ENCODE data around the gene MAN1A1. TPM values are rescaled to one million over a fixed set of nuclear protein-coding genes. Genes with fewer than 3 reads are reported as not detected.

The MAN1A1 gene
- total RNA-seq, 1 experiment from 2014 or later: 14.2 TPM

DNA sequence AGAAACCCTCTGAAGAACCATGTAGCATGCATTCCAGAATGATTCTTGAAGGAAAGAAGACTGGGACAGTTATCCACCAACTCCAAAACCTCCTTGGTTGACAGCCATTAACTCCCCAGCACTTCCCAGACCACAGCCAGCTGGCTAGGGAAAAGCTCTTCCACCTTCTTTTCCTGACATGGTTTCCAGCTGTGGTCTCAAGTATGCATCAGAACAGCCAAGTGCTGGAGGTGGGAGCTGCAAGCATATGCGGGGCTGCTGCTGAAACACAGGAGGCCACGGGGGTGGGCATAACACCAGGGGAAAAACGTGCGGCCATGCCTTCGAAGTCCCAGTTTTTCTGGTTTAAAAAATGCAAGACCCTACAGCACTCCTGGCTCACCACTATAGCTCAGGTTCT lies 163.1 kb downstream of the MAN1A1 start:
- no peak overlapping the region for H3K4me3 ChIP-seq
- DNase-seq: no peak

DNA sequence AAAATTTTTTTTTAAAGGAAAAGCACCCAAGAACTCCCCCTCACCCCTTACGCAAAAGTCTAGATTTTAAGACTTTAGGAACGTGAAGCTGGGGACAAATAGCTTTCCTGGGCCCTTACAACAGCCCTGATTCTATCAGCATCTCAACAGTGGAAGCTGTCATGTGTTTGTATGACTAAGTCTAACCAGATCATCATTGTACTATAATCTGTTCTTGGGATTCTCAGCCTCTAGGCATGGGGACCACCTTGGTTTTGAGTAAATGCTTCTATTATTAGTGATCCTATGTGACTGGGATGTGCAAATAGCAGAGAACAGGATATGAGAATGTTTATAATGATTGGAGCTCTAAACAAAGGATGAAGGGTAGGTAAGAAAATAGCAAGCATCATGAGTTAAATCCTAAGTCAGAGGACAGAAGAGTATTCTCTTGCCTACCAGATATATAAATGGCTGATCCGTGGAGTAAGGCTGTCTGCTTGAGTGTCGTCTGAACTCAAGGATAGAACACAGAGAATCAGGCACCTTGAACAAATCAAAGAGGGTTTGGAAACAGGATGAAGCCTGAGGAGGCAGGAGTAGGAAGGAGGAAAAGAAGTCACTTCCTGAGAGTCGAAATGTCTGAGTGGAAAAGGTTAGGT lies 165.4 kb downstream of the MAN1A1 start:
- no peak for DNase-seq
- no peaks in the 10 kb centered on the region for H3K36me3 ChIP-seq
- no peak overlapping the region for H3K4me3 ChIP-seq
- no peaks in the 10 kb centered on the region for H3K9me3 ChIP-seq
- no peaks in the 10 kb centered on the region for H3K27me3 ChIP-seq

More for the DNA sequence above, 163.1 kb downstream of the MAN1A1 start:
- no peaks in the 10 kb centered on the region for H3K27me3 ChIP-seq
- no peaks in the 10 kb centered on the region for H3K9me3 ChIP-seq
- no peaks in the 10 kb centered on the region for H3K36me3 ChIP-seq

DNA sequence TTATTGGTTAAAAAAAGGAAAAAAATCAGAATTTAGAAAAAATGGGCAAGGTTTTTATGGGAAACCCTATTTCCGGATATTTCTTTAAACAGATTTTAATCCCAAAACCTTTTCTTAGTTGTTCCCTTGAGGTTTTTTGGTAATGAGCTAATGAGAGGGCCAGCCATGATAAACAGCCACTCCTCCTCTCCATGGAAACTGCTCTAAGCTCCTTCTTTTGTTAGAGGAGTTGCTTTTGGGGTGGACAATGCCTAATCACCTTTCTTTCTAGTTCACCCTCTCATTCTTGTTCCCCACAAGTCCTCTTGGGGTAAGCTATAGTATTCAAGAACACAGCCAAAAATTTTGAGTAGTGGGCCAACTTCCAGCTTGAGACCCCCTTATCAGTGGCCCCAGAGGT lies 166.1 kb downstream of the MAN1A1 start:
- Histone ChIP-seq H3K36me3 (no peaks in the 10 kb centered on the region), H3K27me3 (no peaks in the 10 kb centered on the region), H3K9me3 (no peaks in the 10 kb centered on the region), H3K4me3 (no peak overlapping the region)
- no peak for DNase-seq

DNA sequence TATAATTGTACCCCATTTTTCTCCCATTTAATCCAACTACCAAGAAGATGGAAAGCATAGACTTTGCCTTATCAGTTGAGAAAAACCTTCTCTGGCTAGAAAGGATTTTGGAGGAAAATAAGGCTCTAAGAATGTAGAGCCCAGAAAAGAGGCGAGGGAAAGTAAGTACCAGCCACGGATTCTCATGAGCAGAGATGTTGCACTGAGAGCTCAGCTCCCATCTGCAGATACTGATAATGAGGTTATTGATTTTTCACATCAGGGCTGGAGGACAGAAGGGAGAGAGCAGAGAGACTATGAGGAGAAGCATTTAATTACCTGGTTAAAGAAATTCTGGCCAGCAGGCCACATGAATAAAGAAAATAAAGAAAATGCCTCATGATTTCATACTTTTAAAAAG lies 166.7 kb downstream of the MAN1A1 start:
- Histone ChIP-seq H3K4me3 (no peak overlapping the region), H3K36me3 (no peaks in the 10 kb centered on the region), H3K9me3 (no peaks in the 10 kb centered on the region), H3K27me3 (no peaks in the 10 kb centered on the region)
- no peak for DNase-seq

DNA sequence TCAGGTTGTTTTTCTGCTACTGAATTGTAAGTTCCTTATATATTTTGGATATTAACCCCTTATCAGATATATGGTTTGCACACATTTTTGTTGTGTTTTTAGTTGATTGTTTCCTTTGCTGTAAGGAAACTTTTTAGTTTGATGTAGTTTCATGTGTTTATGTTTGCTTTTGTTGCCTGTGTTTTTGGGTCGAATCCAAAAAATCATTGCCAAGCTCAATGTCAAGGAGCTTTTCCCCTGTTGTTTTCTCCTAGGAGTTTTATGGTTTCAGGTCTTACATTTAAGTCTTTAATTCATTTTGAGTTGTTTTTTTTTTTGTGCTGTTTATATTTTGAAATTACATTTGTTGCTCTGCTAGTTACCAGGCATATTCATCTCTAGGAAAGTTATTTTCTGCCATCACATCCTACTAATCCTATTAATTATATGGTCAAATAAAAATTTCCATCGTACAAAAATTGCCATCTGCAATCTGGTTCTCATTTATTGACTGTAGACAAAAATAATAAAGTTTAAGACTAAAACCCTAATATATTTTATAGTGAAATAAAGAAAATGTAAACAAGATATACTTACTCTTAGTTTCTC lies 167.3 kb downstream of the MAN1A1 start:
- Histone ChIP-seq H3K27me3 (no peaks in the 10 kb centered on the region), H3K36me3 (no peaks in the 10 kb centered on the region), H3K4me3 (no peak overlapping the region), H3K9me3 (no peaks in the 10 kb centered on the region)
- DNase-seq: no peak

DNA sequence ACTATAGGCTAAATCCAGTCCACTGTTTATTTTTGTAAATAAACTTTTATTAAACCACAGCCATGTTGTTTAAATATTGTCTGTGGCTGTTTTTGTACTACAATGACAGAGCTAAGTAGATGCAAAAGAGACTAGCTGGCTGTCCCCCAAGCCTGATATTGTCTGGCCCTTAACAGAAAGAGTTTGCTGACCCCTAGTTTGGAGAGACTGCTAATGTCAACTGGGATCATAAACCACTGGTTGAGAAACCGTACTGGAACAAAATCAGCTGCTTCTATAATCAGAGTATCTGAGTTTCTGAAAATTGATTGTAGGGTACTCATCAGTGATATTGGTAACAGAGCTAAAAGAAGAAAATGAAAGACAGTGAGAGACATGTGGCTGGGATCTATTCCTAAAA lies 168.5 kb downstream of the MAN1A1 start:
- H3K36me3 ChIP-seq: no peaks in the 10 kb centered on the region
- DNase-seq: no peak
- no peaks in the 10 kb centered on the region for H3K27me3 ChIP-seq
- no peaks in the 10 kb centered on the region for H3K9me3 ChIP-seq
- H3K4me3 ChIP-seq: no peak overlapping the region

DNA sequence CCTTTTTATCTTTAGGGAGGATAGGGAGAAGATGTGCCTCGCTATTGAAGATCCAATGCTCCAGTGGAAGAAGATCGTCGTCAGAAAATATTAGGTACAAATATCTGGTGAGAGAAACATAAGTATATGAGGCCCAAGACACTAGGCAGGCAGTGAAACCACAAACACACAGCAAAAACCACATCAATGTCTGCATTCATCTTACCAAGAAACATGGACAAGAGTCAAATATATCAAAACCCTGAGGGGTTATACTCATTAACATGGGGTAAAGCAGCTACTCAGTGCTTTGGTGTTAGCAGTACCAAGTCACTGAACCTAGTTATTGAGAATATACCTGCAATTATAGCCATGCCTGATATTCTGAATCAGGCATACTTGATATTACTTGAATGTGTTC lies 169.7 kb downstream of the MAN1A1 start:
- no peak for DNase-seq

DNA sequence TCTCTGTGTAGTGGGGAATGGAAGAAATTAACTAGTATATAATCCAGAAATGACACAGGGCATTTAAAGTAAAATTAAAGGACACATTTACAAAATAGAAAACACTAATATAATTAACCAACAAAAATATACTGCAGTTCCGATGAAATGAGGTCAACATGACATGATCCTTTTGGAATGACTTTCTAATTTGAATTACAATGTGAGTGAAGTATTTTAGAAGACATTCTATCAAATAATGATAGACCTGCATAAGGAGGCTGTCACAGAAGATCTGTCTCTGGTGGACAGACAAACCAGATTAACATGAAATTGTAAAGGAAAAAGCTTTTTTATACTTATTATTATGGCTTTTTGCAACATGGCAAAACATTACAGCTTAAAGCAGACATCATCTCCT lies 170.5 kb downstream of the MAN1A1 start:
- DNase-seq: no peak
- H3K27me3 ChIP-seq: no peaks in the 10 kb centered on the region
- H3K9me3 ChIP-seq: no peaks in the 10 kb centered on the region
- H3K36me3 ChIP-seq: no peaks in the 10 kb centered on the region
- H3K4me3 ChIP-seq: no peak overlapping the region

More for the DNA sequence above, 169.7 kb downstream of the MAN1A1 start:
- H3K9me3 ChIP-seq: no peaks in the 10 kb centered on the region
- no peaks in the 10 kb centered on the region for H3K27me3 ChIP-seq
- no peaks in the 10 kb centered on the region for H3K36me3 ChIP-seq
- no peak overlapping the region for H3K4me3 ChIP-seq

DNA sequence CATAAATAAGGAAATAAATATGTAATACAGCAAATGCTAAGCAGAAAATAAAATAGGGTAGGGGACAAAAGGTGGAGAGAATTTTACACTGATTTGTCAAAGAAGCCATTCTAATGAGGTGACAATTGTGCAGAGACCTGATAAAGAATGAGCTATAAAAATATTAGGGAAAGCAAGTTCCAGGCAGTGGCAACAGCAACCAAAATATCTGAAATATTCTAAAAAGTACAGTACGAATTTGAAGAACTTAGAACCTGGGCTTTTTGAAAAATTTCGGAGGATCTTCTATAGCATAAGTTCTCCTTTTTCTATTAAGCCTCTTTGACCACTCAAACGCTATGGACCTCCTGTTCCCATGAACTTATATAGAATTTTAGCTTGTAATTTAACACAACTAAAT lies 173.1 kb downstream of the MAN1A1 start:
- Histone ChIP-seq H3K27me3 (no peaks in the 10 kb centered on the region), H3K36me3 (no peaks in the 10 kb centered on the region), H3K4me3 (no peak overlapping the region), H3K9me3 (no peaks in the 10 kb centered on the region)
- DNase-seq: no peak

DNA sequence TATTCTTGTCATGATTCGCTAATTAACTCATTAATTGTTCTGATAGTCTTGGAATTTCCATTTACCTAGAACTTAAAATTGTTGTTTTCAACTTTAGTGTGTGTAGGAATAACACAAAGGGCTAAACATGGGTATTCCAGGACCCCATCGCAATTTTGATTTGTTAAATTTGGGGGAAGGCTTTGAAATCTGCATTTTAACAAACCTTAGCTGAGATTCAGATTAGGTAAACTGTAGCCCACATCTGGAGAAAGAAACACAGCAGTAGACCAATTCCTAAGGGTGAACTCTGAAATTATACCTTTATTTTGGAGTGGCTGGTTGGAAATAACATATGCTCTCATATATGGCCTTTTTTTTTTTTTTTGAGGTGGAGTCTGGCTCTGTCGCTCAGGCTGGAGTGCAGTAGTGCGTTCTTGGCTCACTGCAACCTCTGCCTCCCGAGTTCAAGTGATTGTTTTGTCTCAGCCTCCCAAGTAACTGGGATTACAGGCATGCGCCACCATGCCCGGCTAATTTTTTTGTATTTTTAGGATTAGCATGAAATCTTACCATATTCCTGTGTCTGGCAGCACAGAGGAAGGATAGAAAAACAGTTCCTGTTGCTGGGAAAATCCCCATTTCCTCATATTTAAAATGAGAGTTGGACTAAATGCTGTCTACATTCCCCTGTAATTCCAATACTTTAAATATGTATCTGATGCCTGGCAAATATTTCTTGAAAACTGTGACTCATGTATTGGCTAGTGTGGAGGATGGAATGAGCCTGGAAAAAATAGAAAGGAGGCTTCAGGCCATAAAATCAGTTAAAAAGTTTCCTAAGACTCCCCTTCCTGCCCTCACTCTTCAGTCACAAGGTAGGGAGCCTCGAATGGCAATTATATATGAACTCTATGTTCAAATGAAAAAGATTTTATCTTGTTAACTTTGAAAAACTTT lies 174.4 kb downstream of the MAN1A1 start:
- Histone ChIP-seq H3K4me3 (no peak overlapping the region), H3K9me3 (no peaks in the 10 kb centered on the region)
- no peak for DNase-seq

DNA sequence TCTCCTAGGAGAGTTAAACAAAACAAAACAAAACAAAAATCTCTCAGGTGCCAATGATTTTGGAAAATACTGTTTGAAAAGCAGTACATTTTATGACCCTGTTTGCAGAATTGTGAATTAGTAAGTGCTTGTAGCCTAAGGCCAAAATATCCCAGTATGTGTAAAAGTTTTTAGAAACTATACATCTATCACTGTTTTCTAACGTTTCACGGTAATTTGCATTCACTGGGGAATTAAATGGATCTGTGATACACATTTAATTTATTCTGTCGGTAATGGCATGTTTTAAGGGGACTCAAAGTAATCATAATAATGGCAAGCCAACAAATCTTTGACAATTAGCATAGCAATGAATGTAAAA lies 175.5 kb downstream of the MAN1A1 start:
- Histone ChIP-seq H3K27me3 (no peaks in the 10 kb centered on the region), H3K36me3 (no peaks in the 10 kb centered on the region), H3K4me3 (no peak overlapping the region), H3K9me3 (no peaks in the 10 kb centered on the region)
- no peak for DNase-seq

More for the DNA sequence above, 174.4 kb downstream of the MAN1A1 start:
- no peaks in the 10 kb centered on the region for H3K27me3 ChIP-seq
- H3K36me3 ChIP-seq: no peaks in the 10 kb centered on the region

DNA sequence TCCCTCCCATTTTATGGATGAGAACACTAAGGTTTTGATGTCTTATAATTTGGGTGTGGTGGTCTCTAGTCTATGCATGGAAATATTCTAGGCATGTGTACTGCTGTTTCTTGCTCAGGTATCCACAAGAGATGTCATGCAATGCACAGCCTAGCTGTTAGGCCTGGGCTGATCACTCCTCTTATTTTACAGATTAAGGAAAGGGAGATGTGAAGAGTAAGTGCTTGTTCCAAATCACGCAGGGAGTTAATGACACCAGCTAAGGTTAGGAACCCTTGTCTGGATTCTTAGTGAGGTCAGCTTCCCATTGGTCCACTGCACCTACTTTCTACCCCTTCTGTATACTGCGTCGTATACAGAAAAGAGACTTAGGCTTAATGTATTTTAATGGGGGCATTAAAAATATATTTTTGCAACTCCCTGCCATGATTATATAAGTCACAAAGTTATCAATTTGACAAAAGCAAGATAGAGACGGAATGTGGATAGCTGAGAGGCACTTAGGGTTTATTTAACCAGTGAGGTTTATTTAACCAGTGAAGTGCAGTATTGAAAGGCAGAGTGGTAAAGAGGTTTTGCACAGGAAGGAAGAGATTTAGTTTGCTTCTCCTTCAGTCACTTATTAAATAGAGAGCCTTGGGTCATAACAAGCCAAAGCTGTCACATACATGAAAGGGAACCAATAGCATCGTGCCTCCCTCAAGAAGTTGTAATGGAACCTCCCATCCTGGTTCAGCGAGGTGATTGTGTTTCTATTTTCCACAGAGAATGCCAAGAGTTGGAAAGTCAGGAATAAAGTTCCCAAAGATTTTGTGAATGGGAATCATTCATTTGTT lies 176.1 kb downstream of the MAN1A1 start:
- Histone ChIP-seq H3K9me3 (no peaks in the 10 kb centered on the region), H3K27me3 (no peaks in the 10 kb centered on the region), H3K4me3 (no peak overlapping the region), H3K36me3 (no peaks in the 10 kb centered on the region)
- no peak for DNase-seq

DNA sequence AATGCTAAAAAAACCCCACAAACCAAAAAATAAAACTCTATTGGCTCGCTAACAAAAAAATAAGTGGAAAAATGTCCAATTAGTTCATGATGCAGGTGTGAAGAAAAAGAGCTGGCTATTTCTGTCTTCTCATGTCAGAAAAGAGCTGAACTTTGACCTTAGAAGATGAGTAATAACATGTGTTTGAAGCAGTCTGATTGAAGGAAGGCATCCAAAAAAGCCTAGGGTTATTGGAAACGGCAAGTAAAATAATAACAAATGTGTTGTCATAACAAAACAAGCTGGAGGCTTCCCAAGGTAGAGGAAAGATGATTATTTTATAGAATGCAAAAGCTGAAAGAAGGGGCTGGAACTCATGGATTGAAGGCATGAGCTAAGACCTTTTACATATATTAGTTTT lies 176.7 kb downstream of the MAN1A1 start:
- no peaks in the 10 kb centered on the region for H3K36me3 ChIP-seq
- DNase-seq: no peak
- no peaks in the 10 kb centered on the region for H3K9me3 ChIP-seq
- H3K4me3 ChIP-seq: no peak overlapping the region
- H3K27me3 ChIP-seq: no peaks in the 10 kb centered on the region

DNA sequence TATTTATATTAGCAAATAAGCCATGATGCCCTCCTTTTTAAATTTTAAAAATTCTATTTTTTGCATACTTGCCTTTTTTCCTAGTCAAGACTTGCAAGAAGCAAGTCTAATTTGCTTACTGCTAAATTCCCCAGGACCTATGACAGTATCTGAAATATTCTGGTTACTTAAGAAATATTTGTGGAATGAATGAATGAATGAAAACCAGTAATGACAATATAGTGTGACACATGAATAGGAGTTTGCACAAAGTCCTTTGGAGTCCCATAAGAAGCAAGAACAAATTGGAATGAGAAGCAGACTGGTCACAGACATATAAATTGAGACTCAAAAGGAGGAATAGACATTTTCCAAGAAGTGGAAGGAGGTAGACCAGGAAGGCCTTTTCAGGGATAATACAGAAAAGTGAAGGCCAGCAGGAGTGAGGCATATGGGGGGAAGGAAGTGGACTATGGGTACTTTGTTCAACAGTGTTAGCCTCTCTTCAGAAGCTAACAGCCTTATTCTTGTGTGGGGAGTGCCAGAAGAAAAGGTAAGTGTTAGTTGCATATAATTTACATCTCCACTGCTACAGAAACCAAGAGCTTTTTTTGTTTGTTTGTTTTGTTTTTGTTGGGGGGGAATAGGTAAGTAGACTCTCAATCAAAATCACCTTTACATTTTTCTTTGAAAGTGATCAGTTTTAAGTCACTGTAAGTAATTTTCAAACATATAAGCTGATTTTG lies 177.5 kb downstream of the MAN1A1 start:
- no peaks in the 10 kb centered on the region for H3K27me3 ChIP-seq
- no peak for DNase-seq

DNA sequence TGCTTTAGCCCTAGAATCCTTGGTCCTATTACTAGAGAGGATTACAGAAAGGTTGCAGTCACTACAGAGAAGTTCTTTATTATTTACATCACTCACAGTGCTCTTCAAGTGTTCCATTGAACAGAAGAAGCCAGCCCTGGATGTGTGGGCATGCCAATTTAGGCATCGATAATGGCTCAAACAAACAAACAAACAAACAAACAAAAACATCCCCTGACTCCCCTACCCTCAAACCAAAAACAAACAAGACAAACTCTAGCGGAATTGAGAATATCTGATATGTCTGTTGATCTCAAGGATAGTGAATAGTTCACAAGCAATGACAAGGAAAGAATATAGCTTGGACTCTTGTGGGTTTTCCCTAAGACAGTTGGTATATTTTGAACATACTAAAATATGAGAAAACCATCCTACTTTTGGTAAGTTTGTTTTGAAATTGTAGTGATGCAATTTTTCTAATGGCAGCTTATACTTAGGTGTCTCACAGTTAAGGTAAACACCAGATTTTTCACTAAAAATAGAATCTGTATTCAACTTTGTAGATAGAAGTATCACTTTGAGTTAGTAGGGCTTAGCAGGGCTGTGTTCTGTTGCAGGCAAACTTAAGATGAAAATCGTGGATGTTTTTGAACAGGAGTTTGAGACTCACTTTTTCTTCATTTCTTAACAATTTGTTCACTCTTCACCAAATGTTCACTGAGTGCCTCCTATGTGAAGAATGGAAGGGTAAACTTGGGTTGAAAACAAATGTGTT lies 178.3 kb downstream of the MAN1A1 start:
- Histone ChIP-seq H3K9me3 (no peaks in the 10 kb centered on the region), H3K4me3 (no peak overlapping the region), H3K27me3 (no peaks in the 10 kb centered on the region), H3K36me3 (no peaks in the 10 kb centered on the region)
- DNase-seq: no peak

More for the DNA sequence above, 177.5 kb downstream of the MAN1A1 start:
- no peak overlapping the region for H3K4me3 ChIP-seq
- no peaks in the 10 kb centered on the region for H3K9me3 ChIP-seq
- H3K36me3 ChIP-seq: no peaks in the 10 kb centered on the region

All from MG63 (cell line).